ENCODE measurements around the gene ATAD2B. TPM values are rescaled to one million over a fixed set of nuclear protein-coding genes. Genes with fewer than 3 reads are reported as not detected.

The ATAD2B gene
- total RNA-seq, 1 experiment from 2014 or later = 28.5 TPM

- Histone ChIP-seq H3K27ac (ENCODE audit: low read depth, low read length, poor library complexity, severe bottlenecking) (no peak overlapping the region), H3K36me3 (ENCODE audit: insufficient read depth, low read length, poor library complexity, severe bottlenecking) (no peaks in the 10 kb centered on the region), H3K27me3 (replicated peaks; ENCODE audit: insufficient read depth, low read depth, low read length, poor library complexity) (no peaks in the 10 kb centered on the region), H3K4me3 (ENCODE audit: low read depth, low read length, poor library complexity, severe bottlenecking) (no peak overlapping the region), H3K9me3 (ENCODE audit: low read depth, low read length, poor library complexity, severe bottlenecking) (no peaks in the 10 kb centered on the region), H3K4me1 (ENCODE audit: insufficient read depth, low read length, poor library complexity, severe bottlenecking) (no peaks in the 10 kb centered on the region)
- no TSS peak for BruUV-seq (replicated peaks)
- TF ChIP-seq CTCF (conservative IDR thresholded peaks at IDR 0.05; ENCODE audit: low read depth, low read length) (no peak), EZH2 (IDR thresholded peaks at IDR 0.05; ENCODE audit: borderline replicate concordance, low read depth, low read length, poor library complexity, severe bottlenecking) (no peak)
- POLR2A ChIA-PET (ENCODE audit: low non-redundant PET) = no interaction called here
- DNase-seq (ENCODE audit: low spot score) = no peak
- intact Hi-C loops (cut with micrococcal nuclease; ENCODE audit: unreplicated experiment) = no loop called here
- CTCF ChIA-PET = interaction anchor here (0.7 kb wide), 1 partner anchor 53 kb away, joined by 3 read pairs; no protein-coding TSS in a partner anchor
Observed at GRCh38 chr2:23772056-23772455, 154.9 kb downstream of the ATAD2B start.

- Histone ChIP-seq H3K9me3 (ENCODE audit: low read depth, low read length, poor library complexity, severe bottlenecking) (no peaks in the 10 kb centered on the region), H3K27ac (ENCODE audit: low read depth, low read length, poor library complexity, severe bottlenecking) (no peak overlapping the region), H3K36me3 (ENCODE audit: insufficient read depth, low read length, poor library complexity, severe bottlenecking) (no peaks in the 10 kb centered on the region), H3K27me3 (replicated peaks; ENCODE audit: insufficient read depth, low read depth, low read length, poor library complexity) (no peaks in the 10 kb centered on the region), H3K4me1 (ENCODE audit: insufficient read depth, low read length, poor library complexity, severe bottlenecking) (no peaks in the 10 kb centered on the region), H3K4me3 (ENCODE audit: low read depth, low read length, poor library complexity, severe bottlenecking) (no peak overlapping the region)
- ChIA-PET POLR2A (ENCODE audit: low non-redundant PET) (no interaction called here), CTCF (no interaction called here)
- no peak for TF ChIP-seq CTCF (conservative IDR thresholded peaks at IDR 0.05; ENCODE audit: low read depth, low read length)
- TF ChIP-seq EZH2 (IDR thresholded peaks at IDR 0.05; ENCODE audit: borderline replicate concordance, low read depth, low read length, poor library complexity, severe bottlenecking) = no peak
- no TSS peak for BruUV-seq (replicated peaks)
- intact Hi-C loops (cut with micrococcal nuclease; ENCODE audit: unreplicated experiment) = loop anchor here (10.0 kb wide), 1 partner anchor 1415 kb away; no protein-coding TSS in a partner anchor
- DNase-seq (ENCODE audit: low spot score) = no peak
Observed at GRCh38 chr2:23769364-23769763, 157.6 kb downstream of the ATAD2B start.

GRCh38 chr2:23767876-23768621, 158.9 kb downstream of the ATAD2B start:
- intact Hi-C loops (cut with micrococcal nuclease; ENCODE audit: unreplicated experiment) = loop anchor here (10.0 kb wide), 1 partner anchor 1413 kb away; no protein-coding TSS in a partner anchor
- Histone ChIP-seq H3K9me3 (ENCODE audit: low read depth, low read length, poor library complexity, severe bottlenecking) (no peaks in the 10 kb centered on the region), H3K36me3 (ENCODE audit: insufficient read depth, low read length, poor library complexity, severe bottlenecking) (no peaks in the 10 kb centered on the region), H3K27ac (ENCODE audit: low read depth, low read length, poor library complexity, severe bottlenecking) (no peak overlapping the region), H3K4me1 (ENCODE audit: insufficient read depth, low read length, poor library complexity, severe bottlenecking) (no peaks in the 10 kb centered on the region), H3K4me3 (ENCODE audit: low read depth, low read length, poor library complexity, severe bottlenecking) (no peak overlapping the region), H3K27me3 (replicated peaks; ENCODE audit: insufficient read depth, low read depth, low read length, poor library complexity) (no peaks in the 10 kb centered on the region)
- ChIA-PET POLR2A (ENCODE audit: low non-redundant PET) (no interaction called here), CTCF (no interaction called here)
- BruUV-seq (replicated peaks) = no TSS peak
- TF ChIP-seq CTCF (conservative IDR thresholded peaks at IDR 0.05; ENCODE audit: low read depth, low read length) (no peak), EZH2 (IDR thresholded peaks at IDR 0.05; ENCODE audit: borderline replicate concordance, low read depth, low read length, poor library complexity, severe bottlenecking) (no peak)
- no peak for DNase-seq (ENCODE audit: low spot score)

All from A673 (cell line).